Measurements from ENCODE around the gene PITPNM3. TPM values are rescaled to one million over a fixed set of nuclear protein-coding genes. Genes with fewer than 3 reads are reported as not detected.

PITPNM3 gene
- total RNA-seq, 1 donor from 2014 or later, result 1.4 TPM

DNA sequence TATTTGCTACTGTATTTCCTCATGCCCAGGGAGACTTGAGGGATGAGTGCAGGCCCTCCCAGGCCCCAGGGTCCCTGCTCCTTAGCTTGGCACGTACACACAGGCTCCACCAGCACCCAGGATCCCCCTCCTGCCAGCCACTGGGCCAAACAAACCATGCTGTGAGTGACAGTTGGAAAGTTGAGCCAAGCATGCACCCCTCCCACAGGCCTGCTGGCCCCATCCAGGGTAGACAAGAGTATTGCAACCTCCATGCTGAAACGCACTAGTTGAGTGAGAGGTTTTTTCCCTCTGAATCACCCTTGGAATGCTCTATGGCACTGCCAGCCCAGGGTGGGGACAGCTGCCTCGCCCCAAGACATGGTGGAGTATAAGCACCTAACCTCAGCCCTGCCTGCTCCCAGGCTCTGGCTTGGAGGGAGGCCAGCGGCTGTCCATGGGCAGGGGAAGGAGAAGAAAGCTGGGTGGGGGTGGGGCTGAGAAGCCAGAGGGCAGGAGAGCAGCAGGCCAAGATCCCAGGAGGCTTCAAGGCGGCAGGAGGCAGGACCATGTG is 49.6 kb downstream of the PITPNM3 start:
- Mint-ChIP-seq H3K27ac (ENCODE audit: unreplicated experiment) (no peak overlapping the region), H3K4me1 (ENCODE audit: low read depth, unreplicated experiment) (peaks cover 3% of the 10 kb centered on the region), H3K36me3 (ENCODE audit: unreplicated experiment) (no peaks in the 10 kb centered on the region), H3K9me3 (ENCODE audit: unreplicated experiment) (peaks cover 5% of the 10 kb centered on the region), H3K27me3 (ENCODE audit: unreplicated experiment) (peaks cover 1% of the 10 kb centered on the region), H3K4me3 (ENCODE audit: unreplicated experiment) (no peak overlapping the region)
- TF ChIP-seq, protein P1, sequence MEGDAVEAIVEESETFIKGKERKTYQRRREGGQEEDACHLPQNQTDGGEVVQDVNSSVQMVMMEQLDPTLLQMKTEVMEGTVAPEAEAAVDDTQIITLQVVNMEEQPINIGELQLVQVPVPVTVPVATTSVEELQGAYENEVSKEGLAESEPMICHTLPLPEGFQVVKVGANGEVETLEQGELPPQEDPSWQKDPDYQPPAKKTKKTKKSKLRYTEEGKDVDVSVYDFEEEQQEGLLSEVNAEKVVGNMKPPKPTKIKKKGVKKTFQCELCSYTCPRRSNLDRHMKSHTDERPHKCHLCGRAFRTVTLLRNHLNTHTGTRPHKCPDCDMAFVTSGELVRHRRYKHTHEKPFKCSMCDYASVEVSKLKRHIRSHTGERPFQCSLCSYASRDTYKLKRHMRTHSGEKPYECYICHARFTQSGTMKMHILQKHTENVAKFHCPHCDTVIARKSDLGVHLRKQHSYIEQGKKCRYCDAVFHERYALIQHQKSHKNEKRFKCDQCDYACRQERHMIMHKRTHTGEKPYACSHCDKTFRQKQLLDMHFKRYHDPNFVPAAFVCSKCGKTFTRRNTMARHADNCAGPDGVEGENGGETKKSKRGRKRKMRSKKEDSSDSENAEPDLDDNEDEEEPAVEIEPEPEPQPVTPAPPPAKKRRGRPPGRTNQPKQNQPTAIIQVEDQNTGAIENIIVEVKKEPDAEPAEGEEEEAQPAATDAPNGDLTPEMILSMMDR (IDR thresholded peaks at IDR 0.05; ENCODE audit: partially characterized antibody, unreplicated experiment), result no peak
- no peak for DNase-seq

GRCh38 chr17:6505425-6506142 is 50.8 kb downstream of the PITPNM3 start:
- H3K4me3 Mint-ChIP-seq (ENCODE audit: unreplicated experiment), result no peak overlapping the region
- peaks cover 3% of the 10 kb centered on the region for H3K4me1 Mint-ChIP-seq (ENCODE audit: low read depth, unreplicated experiment)
- DNase-seq, result no peak
- TF ChIP-seq, protein P1 (IDR thresholded peaks at IDR 0.05; ENCODE audit: partially characterized antibody, unreplicated experiment), result no peak
- H3K27me3 Mint-ChIP-seq (ENCODE audit: unreplicated experiment), result peaks cover 1% of the 10 kb centered on the region
- no peaks in the 10 kb centered on the region for H3K36me3 Mint-ChIP-seq (ENCODE audit: unreplicated experiment)
- no peak overlapping the region for H3K27ac Mint-ChIP-seq (ENCODE audit: unreplicated experiment)
- H3K9me3 Mint-ChIP-seq (ENCODE audit: unreplicated experiment), result peaks cover 7% of the 10 kb centered on the region

- Mint-ChIP-seq H3K4me3 (ENCODE audit: unreplicated experiment) (peak overlapping the region; percentile 42), H3K9me3 (ENCODE audit: unreplicated experiment) (peaks cover 7% of the 10 kb centered on the region), H3K27ac (ENCODE audit: unreplicated experiment) (no peak overlapping the region), H3K36me3 (ENCODE audit: unreplicated experiment) (no peaks in the 10 kb centered on the region), H3K4me1 (ENCODE audit: low read depth, unreplicated experiment) (peaks cover 4% of the 10 kb centered on the region), H3K27me3 (ENCODE audit: unreplicated experiment) (peaks cover 1% of the 10 kb centered on the region)
- no peak for DNase-seq
- TF ChIP-seq, protein P1 (IDR thresholded peaks at IDR 0.05; ENCODE audit: partially characterized antibody, unreplicated experiment), result no peak
Measured at GRCh38 chr17:6503641-6504195, 52.6 kb downstream of the PITPNM3 start.

GRCh38 chr17:6502871-6503509 is 53.4 kb downstream of the PITPNM3 start:
- no peaks in the 10 kb centered on the region for H3K36me3 Mint-ChIP-seq (ENCODE audit: unreplicated experiment)
- DNase-seq, result no peak
- no peak overlapping the region for H3K4me3 Mint-ChIP-seq (ENCODE audit: unreplicated experiment)
- H3K27ac Mint-ChIP-seq (ENCODE audit: unreplicated experiment), result no peak overlapping the region
- H3K4me1 Mint-ChIP-seq (ENCODE audit: low read depth, unreplicated experiment), result peaks cover 6% of the 10 kb centered on the region
- TF ChIP-seq, protein P1 (IDR thresholded peaks at IDR 0.05; ENCODE audit: partially characterized antibody, unreplicated experiment), result no peak
- peaks cover 10% of the 10 kb centered on the region for H3K9me3 Mint-ChIP-seq (ENCODE audit: unreplicated experiment)
- H3K27me3 Mint-ChIP-seq (ENCODE audit: unreplicated experiment), result peaks cover 1% of the 10 kb centered on the region
